ENCODE measurements around the gene PIGK.

The PIGK gene

GRCh38 chr1:77219166-77219887 lies at the start of gene PIGK:
PIGK (minus strand) TSS chr1:77219430; CDS start chr1:77219402, 28 bp downstream.
- TF ChIP-seq GATA3 (IDR thresholded peaks at IDR 0.05; ENCODE audit: low read depth, low read length) (no peak), GATA2 (IDR thresholded peaks at IDR 0.05; ENCODE audit: low read depth, low read length) (peak; percentile 13; the same call in 1 of the 2 replicates)

- no peak for TF ChIP-seq GATA3 (IDR thresholded peaks at IDR 0.05; ENCODE audit: low read depth, low read length)
- no peak for TF ChIP-seq GATA2 (IDR thresholded peaks at IDR 0.05; ENCODE audit: low read depth, low read length)
Measured at GRCh38 chr1:77267035-77267434, 47.8 kb upstream of the PIGK start.

GRCh38 chr1:77265180-77265579 lies 46.0 kb upstream of the PIGK start:
- TF ChIP-seq GATA2 (IDR thresholded peaks at IDR 0.05; ENCODE audit: low read depth, low read length) (no peak), GATA3 (IDR thresholded peaks at IDR 0.05; ENCODE audit: low read depth, low read length) (no peak)

GRCh38 chr1:77263708-77264107 lies 44.5 kb upstream of the PIGK start:
- TF ChIP-seq GATA3 (IDR thresholded peaks at IDR 0.05; ENCODE audit: low read depth, low read length) (no peak; the same call in 1 of the 2 replicates), GATA2 (IDR thresholded peaks at IDR 0.05; ENCODE audit: low read depth, low read length) (no peak)

GRCh38 chr1:77253211-77253610 lies 34.0 kb upstream of the PIGK start:
- TF ChIP-seq GATA3 (IDR thresholded peaks at IDR 0.05; ENCODE audit: low read depth, low read length) (no peak), GATA2 (IDR thresholded peaks at IDR 0.05; ENCODE audit: low read depth, low read length) (no peak)

- TF ChIP-seq GATA2 (IDR thresholded peaks at IDR 0.05; ENCODE audit: low read depth, low read length), result no peak
- TF ChIP-seq GATA3 (IDR thresholded peaks at IDR 0.05; ENCODE audit: low read depth, low read length), result no peak
Measured at GRCh38 chr1:77250126-77250525, 30.9 kb upstream of the PIGK start.

- TF ChIP-seq GATA2 (IDR thresholded peaks at IDR 0.05; ENCODE audit: low read depth, low read length) (no peak), GATA3 (IDR thresholded peaks at IDR 0.05; ENCODE audit: low read depth, low read length) (no peak)
Measured at GRCh38 chr1:77245830-77246229, 26.6 kb upstream of the PIGK start.

- TF ChIP-seq GATA3 (IDR thresholded peaks at IDR 0.05; ENCODE audit: low read depth, low read length) (no peak), GATA2 (IDR thresholded peaks at IDR 0.05; ENCODE audit: low read depth, low read length) (no peak)
Measured at GRCh38 chr1:77239311-77239710, 20.1 kb upstream of the PIGK start.

- TF ChIP-seq GATA3 (IDR thresholded peaks at IDR 0.05; ENCODE audit: low read depth, low read length), result no peak
- no peak for TF ChIP-seq GATA2 (IDR thresholded peaks at IDR 0.05; ENCODE audit: low read depth, low read length)
Measured at GRCh38 chr1:77238462-77238861, 19.2 kb upstream of the PIGK start.

GRCh38 chr1:77234943-77235342 lies 15.7 kb upstream of the PIGK start:
- TF ChIP-seq GATA2 (IDR thresholded peaks at IDR 0.05; ENCODE audit: low read depth, low read length) (no peak), GATA3 (IDR thresholded peaks at IDR 0.05; ENCODE audit: low read depth, low read length) (no peak)

- TF ChIP-seq GATA2 (IDR thresholded peaks at IDR 0.05; ENCODE audit: low read depth, low read length), result no peak
- no peak for TF ChIP-seq GATA3 (IDR thresholded peaks at IDR 0.05; ENCODE audit: low read depth, low read length)
Measured at GRCh38 chr1:77234096-77234495, 14.9 kb upstream of the PIGK start.

GRCh38 chr1:77232829-77233228 lies 13.6 kb upstream of the PIGK start:
- TF ChIP-seq GATA3 (IDR thresholded peaks at IDR 0.05; ENCODE audit: low read depth, low read length) (no peak), GATA2 (IDR thresholded peaks at IDR 0.05; ENCODE audit: low read depth, low read length) (no peak)

- TF ChIP-seq GATA2 (IDR thresholded peaks at IDR 0.05; ENCODE audit: low read depth, low read length), result no peak
- no peak for TF ChIP-seq GATA3 (IDR thresholded peaks at IDR 0.05; ENCODE audit: low read depth, low read length)
Measured at GRCh38 chr1:77230051-77230450, 10.8 kb upstream of the PIGK start.

GRCh38 chr1:77228836-77229235 lies 9.6 kb upstream of the PIGK start:
- TF ChIP-seq GATA3 (IDR thresholded peaks at IDR 0.05; ENCODE audit: low read depth, low read length) (no peak), GATA2 (IDR thresholded peaks at IDR 0.05; ENCODE audit: low read depth, low read length) (no peak)

GRCh38 chr1:77227381-77227780 lies 8.2 kb upstream of the PIGK start:
- no peak for TF ChIP-seq GATA3 (IDR thresholded peaks at IDR 0.05; ENCODE audit: low read depth, low read length)
- no peak for TF ChIP-seq GATA2 (IDR thresholded peaks at IDR 0.05; ENCODE audit: low read depth, low read length)

Measured in SH-SY5Y (cell line).